A673 (cell line): Measurements from ENCODE around the gene APBB2. TPM values are rescaled to one million over a fixed set of nuclear protein-coding genes. Genes with fewer than 3 reads are reported as not detected.

Source experiments
- BruUV-seq: library from RNA; stranded (reverse); fragments of 400-500 nt; replicated peaks from 2 replicates; lab custom pipeline; 2021; lab: Mats Ljungman, UMichigan
- CTCF ChIA-PET: fragments of 300-600 bp; sonication (Branson Sonifier 250); formaldehyde crosslinking; loops from one replicate; lab custom pipeline; 2022; ENCODE audit warnings: antibody characterized with exemption; lab: Charles Lee
- POLR2A ChIA-PET: fragments of 300-600 bp; sonication (Branson Sonifier 250); formaldehyde crosslinking; loops from one replicate; lab custom pipeline; 2022; ENCODE audit warnings: antibody characterized with exemption; ENCODE audit not compliant: low non-redundant PET; lab: Charles Lee
- DNase-seq: peaks from one replicate; pipeline ENCODE4 v3.0.0-alpha.2; 2015; ENCODE audit warnings: low spot score
- H3K27ac ChIP-seq: fragments of 200-600 bp; sonication (generic); 2 replicates; pipeline ENCODE4 v1.5.1; 2016; ENCODE audit warnings: mixed run types, low read depth, mild to moderate bottlenecking, mixed read lengths, antibody characterized with exemption, low read length; ENCODE audit not compliant: poor library complexity, severe bottlenecking
- H3K27me3 ChIP-seq: fragments of 200-600 bp; sonication (generic); replicated peaks from 2 replicates; pipeline ENCODE4 v1.6.1; 2017; ENCODE audit warnings: mixed run types, low read depth, mild to moderate bottlenecking, mixed read lengths, antibody characterized with exemption, low read length; ENCODE audit not compliant: insufficient read depth, poor library complexity
- H3K36me3 ChIP-seq: fragments of 200-600 bp; sonication (generic); 2 replicates; pipeline ENCODE4 v1.6.1; 2016; ENCODE audit warnings: mixed run types, mild to moderate bottlenecking, mixed read lengths, antibody characterized with exemption, low read length; ENCODE audit not compliant: insufficient read depth, poor library complexity, severe bottlenecking
- H3K4me1 ChIP-seq: fragments of 200-600 bp; sonication (generic); 2 replicates; pipeline ENCODE4 v1.6.1; 2017; ENCODE audit warnings: mixed run types, mild to moderate bottlenecking, mixed read lengths, antibody characterized with exemption, low read length; ENCODE audit not compliant: insufficient read depth, poor library complexity, severe bottlenecking
- H3K4me3 ChIP-seq: fragments of 200-600 bp; sonication (generic); 2 replicates; pipeline ENCODE4 v1.5.1; 2016; ENCODE audit warnings: low read depth, mixed run types, mild to moderate bottlenecking, mixed read lengths, low read length; ENCODE audit not compliant: poor library complexity, severe bottlenecking
- H3K9me3 ChIP-seq: fragments of 200-600 bp; sonication (generic); 2 replicates; pipeline ENCODE4 v1.6.1; 2016; ENCODE audit warnings: mixed run types, low read depth, mild to moderate bottlenecking, mixed read lengths, antibody characterized with exemption, low read length; ENCODE audit not compliant: poor library complexity, severe bottlenecking
- CTCF ChIP-seq: fragments of 300-800, 200-600 bp; sonication (generic); conservative IDR thresholded peaks from 2 replicates; pipeline ENCODE4 v1.5.1; 2017; ENCODE audit warnings: low read depth, mild to moderate bottlenecking, antibody characterized with exemption, low read length, moderate library complexity, mixed read lengths
- EZH2 ChIP-seq: fragments of 200-600 bp; sonication (generic); IDR thresholded peaks from 2 replicates; pipeline ENCODE4 v1.6.1; 2017; ENCODE audit warnings: borderline replicate concordance, low read depth, mild to moderate bottlenecking, mixed read lengths, antibody characterized with exemption, low read length; ENCODE audit not compliant: poor library complexity, severe bottlenecking
- intact Hi-C: fragments of 100-400 bp; cut with micrococcal nuclease; formaldehyde crosslinking; loops from one replicate; pipeline ENCODE4 v1.10.0; 2022; ENCODE audit not compliant: unreplicated experiment
- total RNA-seq: library from RNA; stranded (reverse); gene quantifications from 2 replicates; pipeline ENCODE4 v1.2.3, GENCODE V29; 2021

Gene APBB2
- total RNA-seq, 1 experiment from 2014 or later = 10.3 TPM

GRCh38 chr4:41012911-41013310 is 201.4 kb downstream of the APBB2 start:
- POLR2A ChIA-PET = no interaction called here
- no peak for DNase-seq
- H3K4me3 ChIP-seq = no peak overlapping the region
- CTCF ChIA-PET = no interaction called here
- H3K9me3 ChIP-seq = no peaks in the 10 kb centered on the region
- H3K36me3 ChIP-seq = no peaks in the 10 kb centered on the region
- no peak for TF ChIP-seq EZH2
- no peak for TF ChIP-seq CTCF
- no TSS peak for BruUV-seq
- H3K27ac ChIP-seq = no peak overlapping the region
- no peaks in the 10 kb centered on the region for H3K4me1 ChIP-seq
- no peaks in the 10 kb centered on the region for H3K27me3 ChIP-seq
- intact Hi-C loops = no loop called here

- Histone ChIP-seq H3K36me3 (no peaks in the 10 kb centered on the region), H3K4me1 (no peaks in the 10 kb centered on the region), H3K27ac (no peak overlapping the region), H3K4me3 (no peak overlapping the region), H3K27me3 (no peaks in the 10 kb centered on the region), H3K9me3 (no peaks in the 10 kb centered on the region)
- TF ChIP-seq CTCF (no peak), EZH2 (no peak)
- POLR2A ChIA-PET = no interaction called here
- CTCF ChIA-PET = no interaction called here
- BruUV-seq = no TSS peak
- DNase-seq = no peak
- intact Hi-C loops = no loop called here
These were observed 202.0 kb downstream of the APBB2 start for GRCh38 chr4:41012293-41012692.

- Histone ChIP-seq H3K4me1 (no peaks in the 10 kb centered on the region), H3K36me3 (no peaks in the 10 kb centered on the region), H3K9me3 (no peaks in the 10 kb centered on the region), H3K27ac (no peak overlapping the region), H3K4me3 (no peak overlapping the region), H3K27me3 (no peaks in the 10 kb centered on the region)
- BruUV-seq = no TSS peak
- TF ChIP-seq EZH2 = no peak
- ChIA-PET CTCF (no interaction called here), POLR2A (no interaction called here)
- intact Hi-C loops = no loop called here
- DNase-seq = no peak
These were observed 204.9 kb downstream of the APBB2 start for GRCh38 chr4:41009411-41009810.

- no peak for DNase-seq
- POLR2A ChIA-PET = no interaction called here
- no TSS peak for BruUV-seq
These were observed 208.2 kb downstream of the APBB2 start for GRCh38 chr4:41006141-41006540.

More at GRCh38 chr4:41006141-41006540, 208.2 kb downstream of the APBB2 start:
- no peaks in the 10 kb centered on the region for H3K9me3 ChIP-seq
- intact Hi-C loops = no loop called here
- no peaks in the 10 kb centered on the region for H3K27me3 ChIP-seq
- TF ChIP-seq EZH2 = no peak
- TF ChIP-seq CTCF = no peak
- H3K27ac ChIP-seq = no peak overlapping the region
- CTCF ChIA-PET = no interaction called here
- H3K36me3 ChIP-seq = no peaks in the 10 kb centered on the region
- H3K4me1 ChIP-seq = no peaks in the 10 kb centered on the region
- no peak overlapping the region for H3K4me3 ChIP-seq
